ENCODE measurements around the gene FAM20B. TPM values are rescaled to one million over a fixed set of nuclear protein-coding genes. Genes with fewer than 3 reads are reported as not detected.

FAM20B gene
- total and polyA plus RNA-seq, 4 donors: 33.1 to 59.0 (median 39.5) TPM

- 40% methylated on average over 1 of the region's 7 CpGs for WGBS (ENCODE audit: insufficient coverage)
- Histone ChIP-seq H3K36me3 (ENCODE audit: control insufficient read depth, insufficient read depth, low read length) (peaks cover 23% of the 10 kb centered on the region), H3K4me3 (ENCODE audit: low read depth, low read length) (no peak overlapping the region), H3K4me1 (ENCODE audit: control insufficient read depth, insufficient read depth, low read length) (no peaks in the 10 kb centered on the region), H3K27me3 (ENCODE audit: control insufficient read depth, insufficient read depth, low read length) (no peaks in the 10 kb centered on the region), H3K27ac (ENCODE audit: low read depth, low read length) (no peak overlapping the region), H3K9me3 (ENCODE audit: control insufficient read depth, insufficient read depth, low read length) (no peaks in the 10 kb centered on the region)
- DNase-seq (ENCODE audit: low read depth in 4 of 6, low spot score in 6 of 6): peak; percentile 17 to 78 (median 28)
Observed at GRCh38 chr1:179121159-179121938, 95.7 kb downstream of the FAM20B start.

- WGBS (ENCODE audit: insufficient coverage): no CpG with 5 or more reads among the region's 1 CpG
- H3K27ac ChIP-seq (ENCODE audit: low read depth, low read length): no peak overlapping the region
- no peaks in the 10 kb centered on the region for H3K9me3 ChIP-seq (ENCODE audit: control insufficient read depth, insufficient read depth, low read length)
- no peak for DNase-seq (ENCODE audit: low read depth in 4 of 6, low spot score in 6 of 6)
- H3K36me3 ChIP-seq (ENCODE audit: control insufficient read depth, insufficient read depth, low read length): peaks cover 7% of the 10 kb centered on the region
- H3K4me3 ChIP-seq (ENCODE audit: low read depth, low read length): no peak overlapping the region
- no peaks in the 10 kb centered on the region for H3K27me3 ChIP-seq (ENCODE audit: control insufficient read depth, insufficient read depth, low read length)
- no peaks in the 10 kb centered on the region for H3K4me1 ChIP-seq (ENCODE audit: control insufficient read depth, insufficient read depth, low read length)
Observed at GRCh38 chr1:179124873-179125272, 99.2 kb downstream of the FAM20B start.

Other genes with a start within 250 kb of the FAM20B start
- gene ANGPTL1, start 154.8 kb upstream of the FAM20B start, total RNA-seq: 10 to 100 TPM in 1 of 2 donors, 1 to 10 TPM in 1; 8.9 to 15.3 TPM
- 1 to 10 TPM; 4.9 to 5.7 TPM for gene ANGPTL1, start 154.8 kb upstream of the FAM20B start, polyA plus RNA-seq (ENCODE audit: insufficient read length in 2 of 2)
- gene TOR3A, start 56.2 kb downstream of the FAM20B start, total RNA-seq: 10 to 100 TPM; 18.3 to 20.7 TPM
- gene TOR3A, start 56.2 kb downstream of the FAM20B start, polyA plus RNA-seq (ENCODE audit: insufficient read length in 2 of 2): 10 to 100 TPM; 24.3 to 27.4 TPM
- 10 to 100 TPM; 11.5 to 22.9 TPM for gene ABL2, start 203.8 kb downstream of the FAM20B start, total RNA-seq
- 10 to 100 TPM; 11.4 to 13.6 TPM for gene ABL2, start 203.8 kb downstream of the FAM20B start, polyA plus RNA-seq (ENCODE audit: insufficient read length in 2 of 2)

Measured in spinal cord (tissue), 10 donors.